Esophagus muscularis mucosa (tissue), 4 donors: ENCODE data around the gene CPLX4. TPM values are rescaled to one million over a fixed set of nuclear protein-coding genes. Genes with fewer than 3 reads are reported as not detected.

ENCODE experiments used
- DNase-seq: peaks from one replicate; pipeline ENCODE4 v3.0.0-alpha.2; 2017; ENCODE audit errors: extremely low spot score
- H3K27ac ChIP-seq, 4 donors: fragments of 200-600 bp; sonication (generic); replicated peaks in 1 of 4; 1 replicate in 3 of 4; 2 replicates in 1 of 4; pipeline ENCODE4 v1.5.1; 2016 to 2019; ENCODE audit warnings: mild to moderate bottlenecking in 1 of 4
- H3K27me3 ChIP-seq, 4 donors: fragments of 200-600 bp; sonication (generic); one replicate each; pipeline versions ENCODE4 v1.5.1 to v1.6.0; 2016 to 2019
- H3K36me3 ChIP-seq, 4 donors: fragments of 200-600 bp; sonication (generic); one replicate each; pipeline ENCODE4 v1.5.1; 2016 to 2019
- H3K4me1 ChIP-seq, 4 donors: fragments of 200-600 bp; sonication (generic); one replicate each; pipeline ENCODE4 v1.5.1; 2016 to 2019
- H3K4me3 ChIP-seq, 4 donors: fragments of 200-600 bp; sonication (generic); 1 replicate in 2 of 4; 2 replicates in 2 of 4; pipeline ENCODE4 v1.5.1; 2016 to 2019; ENCODE audit warnings: mild to moderate bottlenecking in 4 of 4, moderate library complexity in 1 of 4
- H3K9me3 ChIP-seq, 4 donors: fragments of 200-600 bp; sonication (generic); 1 replicate in 3 of 4; 2 replicates in 1 of 4; pipeline ENCODE4 v1.5.1; 2016 to 2019
- CTCF ChIP-seq, 3 experiments: fragments of 200-600 bp in 2 of 3; fragments of 450-650 bp in 1 of 3; sonication (generic) in 2 of 3; IDR thresholded peaks; one replicate each; pipeline ENCODE4 v1.5.1; 2017 to 2019; ENCODE audit warnings: antibody characterized with exemption in 3 of 3, mild to moderate bottlenecking in 2 of 3, moderate library complexity in 1 of 3
- EP300 ChIP-seq: sonication (generic); formaldehyde crosslinking; IDR thresholded peaks from one replicate; pipeline ENCODE4 v1.6.1; 2017; ENCODE audit warnings: antibody characterized with exemption
- POLR2A ChIP-seq: fragments of 450-650 bp; IDR thresholded peaks from one replicate; pipeline ENCODE4 v1.6.1; 2017; ENCODE audit warnings: antibody characterized with exemption, moderate library complexity, mild to moderate bottlenecking, low read depth
- POLR2AphosphoS5 ChIP-seq, 2 donors: sonication (generic); formaldehyde crosslinking; IDR thresholded peaks; one replicate each; pipeline ENCODE4 v1.6.1; 2017; ENCODE audit warnings: antibody characterized with exemption in 2 of 2
- WGBS: methylation state at CpG from one replicate; pipeline ENCODE4 v1.1.5; 2018; 5-methylcytosine and 5-hydroxymethylcytosine counted together
- intact Hi-C: fragments of 100-400 bp; cut with DNase I; formaldehyde crosslinking; loops from one replicate; pipeline ENCODE4 v1.15.1; 2023
- total RNA-seq, 4 donors: library from RNA; depleted of rRNA; stranded (reverse); fragments of >200 nt; gene quantifications; one replicate each; pipeline versions ENCODE4 v1.1.0 to v1.2.1, GENCODE V29; 2016

Gene CPLX4
- total RNA-seq, 4 donors from 2014 or later = not detected

DNA sequence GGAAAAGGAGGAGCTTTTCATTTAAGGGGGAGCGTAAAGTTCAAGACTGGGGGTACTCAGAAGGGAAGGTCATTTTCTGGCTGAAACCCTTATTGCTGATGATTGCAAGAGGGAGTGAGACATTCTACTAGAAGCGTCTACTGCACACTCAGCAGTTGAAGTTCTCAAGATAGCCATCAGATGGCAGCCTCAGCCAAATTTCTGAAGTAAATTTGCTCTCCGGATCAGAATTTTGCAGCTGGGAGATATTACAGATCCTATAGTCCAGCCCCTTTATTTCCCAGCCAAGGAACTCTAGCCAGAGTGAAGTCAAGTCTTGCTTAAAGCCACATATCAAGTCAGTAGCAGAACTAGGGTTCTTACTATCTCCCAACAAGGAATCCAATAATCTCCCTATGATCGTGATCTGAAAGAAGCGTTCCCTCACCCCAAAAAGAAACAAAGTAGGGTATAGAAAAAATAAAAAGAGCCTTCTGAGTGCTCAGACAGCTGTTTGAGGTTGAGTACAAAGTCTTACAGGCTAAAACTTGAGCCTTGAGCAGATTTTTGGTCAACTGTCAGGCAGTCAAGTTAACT is 69.2 kb downstream of the CPLX4 start:
- H3K9me3 ChIP-seq = no peaks in the 10 kb centered on the region
- peaks cover 0 to 28% (median 3%) of the 10 kb centered on the region in 4 donors for H3K27me3 ChIP-seq
- WGBS = 24% methylated on average over 5 of the region's 5 CpGs
- H3K36me3 ChIP-seq = no peaks in the 10 kb centered on the region
- H3K4me3 ChIP-seq = no peak overlapping the region
- peak; percentile 88 for DNase-seq
- H3K4me1 ChIP-seq = no peaks in the 10 kb centered on the region
- TF ChIP-seq POLR2AphosphoS5 (IDR thresholded peaks at IDR 0.05) (no peak), EP300 (no peak), POLR2A (no peak), CTCF (IDR thresholded peaks at IDR 0.05) (peak; percentile 41 to 72 (median 57))
- no peak overlapping the region for H3K27ac ChIP-seq
- intact Hi-C loops = no loop called here

GRCh38 chr18:59246796-59247195 is 71.7 kb downstream of the CPLX4 start:
- peaks cover 0 to 22% (median 3%) of the 10 kb centered on the region in 4 donors for H3K27me3 ChIP-seq
- H3K4me1 ChIP-seq = no peaks in the 10 kb centered on the region
- H3K9me3 ChIP-seq = no peaks in the 10 kb centered on the region
- no peaks in the 10 kb centered on the region for H3K36me3 ChIP-seq
- H3K27ac ChIP-seq = no peak overlapping the region
- DNase-seq = no peak
- intact Hi-C loops = no loop called here
- TF ChIP-seq EP300 = no peak
- no peak for TF ChIP-seq CTCF (IDR thresholded peaks at IDR 0.05)
- H3K4me3 ChIP-seq = no peak overlapping the region
- WGBS = 55% methylated on average over 4 of the region's 4 CpGs

Other genes with a start within 250 kb of the CPLX4 start
- 10 to 100 TPM; 20.5 to 26.4 (median 22.2) TPM for gene SEC11C, start 178.8 kb downstream of the CPLX4 start, total RNA-seq
- 1 to 10 TPM in 3 of 4 donors, under 1 TPM in 1; 0.98 to 7.9 (median 2.5) TPM for gene GRP, start 98.5 kb downstream of the CPLX4 start, total RNA-seq
- not detected for gene RAX, start 45.2 kb downstream of the CPLX4 start, total RNA-seq
- 10 to 100 TPM; 51.8 to 61.4 (median 55.3) TPM for gene LMAN1, start 40.6 kb upstream of the CPLX4 start, total RNA-seq